Gastrocnemius medialis (tissue), 4 donors: ENCODE data around the gene PCCA.

ENCODE experiments used
- POLR2A ChIP-seq, 2 donors: fragments of 450-650 bp; IDR thresholded peaks; one replicate each; pipeline ENCODE4 v1.6.1; 2017; ENCODE audit warnings: antibody characterized with exemption in 2 of 2, mild to moderate bottlenecking in 2 of 2, moderate library complexity in 2 of 2
- TF ChIP-seq, protein P1 (sequence below), 5 experiments: fragments of 450-650 bp in 3 of 5; fragments of 200-600 bp in 2 of 5; sonication (generic) in 2 of 5; IDR thresholded peaks in 4 of 5; conservative IDR thresholded peaks in 1 of 5; 1 replicate in 4 of 5; 2 replicates in 1 of 5; pipeline ENCODE4 v1.5.1; 2016 to 2019; ENCODE audit warnings: antibody characterized with exemption in 5 of 5, mild to moderate bottlenecking in 3 of 5, moderate library complexity in 3 of 5

DNA sequence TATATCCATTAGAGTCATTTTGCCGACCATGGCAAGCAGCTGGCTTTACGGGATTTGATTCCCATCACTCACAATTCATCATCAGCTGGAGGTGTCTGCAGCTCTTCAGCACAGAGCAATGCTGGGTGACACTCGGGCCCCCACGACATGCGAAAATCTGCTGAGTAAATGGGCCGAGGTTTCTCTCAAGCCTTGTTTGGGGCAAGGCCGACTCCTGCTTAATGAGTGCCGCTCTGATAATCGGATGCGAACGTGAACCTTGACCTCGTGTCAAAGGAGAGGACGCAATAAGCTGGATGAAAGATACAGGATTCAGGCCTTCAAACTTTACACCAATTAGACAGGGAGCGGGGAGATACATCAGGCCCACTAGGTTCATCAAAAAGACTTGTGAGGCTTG lies 434.5 kb downstream of the PCCA start:
- TF ChIP-seq, protein P1, sequence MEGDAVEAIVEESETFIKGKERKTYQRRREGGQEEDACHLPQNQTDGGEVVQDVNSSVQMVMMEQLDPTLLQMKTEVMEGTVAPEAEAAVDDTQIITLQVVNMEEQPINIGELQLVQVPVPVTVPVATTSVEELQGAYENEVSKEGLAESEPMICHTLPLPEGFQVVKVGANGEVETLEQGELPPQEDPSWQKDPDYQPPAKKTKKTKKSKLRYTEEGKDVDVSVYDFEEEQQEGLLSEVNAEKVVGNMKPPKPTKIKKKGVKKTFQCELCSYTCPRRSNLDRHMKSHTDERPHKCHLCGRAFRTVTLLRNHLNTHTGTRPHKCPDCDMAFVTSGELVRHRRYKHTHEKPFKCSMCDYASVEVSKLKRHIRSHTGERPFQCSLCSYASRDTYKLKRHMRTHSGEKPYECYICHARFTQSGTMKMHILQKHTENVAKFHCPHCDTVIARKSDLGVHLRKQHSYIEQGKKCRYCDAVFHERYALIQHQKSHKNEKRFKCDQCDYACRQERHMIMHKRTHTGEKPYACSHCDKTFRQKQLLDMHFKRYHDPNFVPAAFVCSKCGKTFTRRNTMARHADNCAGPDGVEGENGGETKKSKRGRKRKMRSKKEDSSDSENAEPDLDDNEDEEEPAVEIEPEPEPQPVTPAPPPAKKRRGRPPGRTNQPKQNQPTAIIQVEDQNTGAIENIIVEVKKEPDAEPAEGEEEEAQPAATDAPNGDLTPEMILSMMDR (IDR thresholded peaks at IDR 0.05 in 4 of 5, conservative IDR thresholded peaks at IDR 0.05 in 1 of 5) = no peak
- TF ChIP-seq POLR2A (IDR thresholded peaks at IDR 0.05) = no peak
